ENCODE results near the gene ATP6AP2. TPM values are rescaled to one million over a fixed set of nuclear protein-coding genes. Genes with fewer than 3 reads are reported as not detected.

ATP6AP2 gene
- total and polyA plus RNA-seq, 2 of the 8 experiments (the other 6 are each of a cell fraction or from before 2014, with no cell fraction given) = 66.0 to 86.2 TPM

DNA sequence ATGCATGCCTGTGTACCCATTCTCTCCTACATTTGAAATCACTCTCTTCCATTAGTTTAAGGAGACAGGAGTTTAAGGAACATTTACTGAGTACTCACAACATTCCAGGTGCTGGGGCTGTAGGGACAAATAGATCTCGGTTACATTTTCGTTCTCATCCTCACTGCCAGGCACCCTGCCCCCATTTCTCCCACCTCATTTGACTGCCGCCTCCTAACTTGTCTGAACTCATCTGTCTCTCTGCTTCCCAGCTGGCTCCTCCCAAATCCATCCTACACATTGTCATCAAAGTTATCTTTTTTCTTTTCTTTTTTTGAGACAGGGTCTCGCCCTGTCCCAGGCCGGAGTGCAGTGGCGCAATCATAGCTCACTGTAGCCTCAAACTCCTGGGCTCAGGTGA is 22.7 kb downstream of the ATP6AP2 start (continued):
- TF ChIP-seq, protein P1, sequence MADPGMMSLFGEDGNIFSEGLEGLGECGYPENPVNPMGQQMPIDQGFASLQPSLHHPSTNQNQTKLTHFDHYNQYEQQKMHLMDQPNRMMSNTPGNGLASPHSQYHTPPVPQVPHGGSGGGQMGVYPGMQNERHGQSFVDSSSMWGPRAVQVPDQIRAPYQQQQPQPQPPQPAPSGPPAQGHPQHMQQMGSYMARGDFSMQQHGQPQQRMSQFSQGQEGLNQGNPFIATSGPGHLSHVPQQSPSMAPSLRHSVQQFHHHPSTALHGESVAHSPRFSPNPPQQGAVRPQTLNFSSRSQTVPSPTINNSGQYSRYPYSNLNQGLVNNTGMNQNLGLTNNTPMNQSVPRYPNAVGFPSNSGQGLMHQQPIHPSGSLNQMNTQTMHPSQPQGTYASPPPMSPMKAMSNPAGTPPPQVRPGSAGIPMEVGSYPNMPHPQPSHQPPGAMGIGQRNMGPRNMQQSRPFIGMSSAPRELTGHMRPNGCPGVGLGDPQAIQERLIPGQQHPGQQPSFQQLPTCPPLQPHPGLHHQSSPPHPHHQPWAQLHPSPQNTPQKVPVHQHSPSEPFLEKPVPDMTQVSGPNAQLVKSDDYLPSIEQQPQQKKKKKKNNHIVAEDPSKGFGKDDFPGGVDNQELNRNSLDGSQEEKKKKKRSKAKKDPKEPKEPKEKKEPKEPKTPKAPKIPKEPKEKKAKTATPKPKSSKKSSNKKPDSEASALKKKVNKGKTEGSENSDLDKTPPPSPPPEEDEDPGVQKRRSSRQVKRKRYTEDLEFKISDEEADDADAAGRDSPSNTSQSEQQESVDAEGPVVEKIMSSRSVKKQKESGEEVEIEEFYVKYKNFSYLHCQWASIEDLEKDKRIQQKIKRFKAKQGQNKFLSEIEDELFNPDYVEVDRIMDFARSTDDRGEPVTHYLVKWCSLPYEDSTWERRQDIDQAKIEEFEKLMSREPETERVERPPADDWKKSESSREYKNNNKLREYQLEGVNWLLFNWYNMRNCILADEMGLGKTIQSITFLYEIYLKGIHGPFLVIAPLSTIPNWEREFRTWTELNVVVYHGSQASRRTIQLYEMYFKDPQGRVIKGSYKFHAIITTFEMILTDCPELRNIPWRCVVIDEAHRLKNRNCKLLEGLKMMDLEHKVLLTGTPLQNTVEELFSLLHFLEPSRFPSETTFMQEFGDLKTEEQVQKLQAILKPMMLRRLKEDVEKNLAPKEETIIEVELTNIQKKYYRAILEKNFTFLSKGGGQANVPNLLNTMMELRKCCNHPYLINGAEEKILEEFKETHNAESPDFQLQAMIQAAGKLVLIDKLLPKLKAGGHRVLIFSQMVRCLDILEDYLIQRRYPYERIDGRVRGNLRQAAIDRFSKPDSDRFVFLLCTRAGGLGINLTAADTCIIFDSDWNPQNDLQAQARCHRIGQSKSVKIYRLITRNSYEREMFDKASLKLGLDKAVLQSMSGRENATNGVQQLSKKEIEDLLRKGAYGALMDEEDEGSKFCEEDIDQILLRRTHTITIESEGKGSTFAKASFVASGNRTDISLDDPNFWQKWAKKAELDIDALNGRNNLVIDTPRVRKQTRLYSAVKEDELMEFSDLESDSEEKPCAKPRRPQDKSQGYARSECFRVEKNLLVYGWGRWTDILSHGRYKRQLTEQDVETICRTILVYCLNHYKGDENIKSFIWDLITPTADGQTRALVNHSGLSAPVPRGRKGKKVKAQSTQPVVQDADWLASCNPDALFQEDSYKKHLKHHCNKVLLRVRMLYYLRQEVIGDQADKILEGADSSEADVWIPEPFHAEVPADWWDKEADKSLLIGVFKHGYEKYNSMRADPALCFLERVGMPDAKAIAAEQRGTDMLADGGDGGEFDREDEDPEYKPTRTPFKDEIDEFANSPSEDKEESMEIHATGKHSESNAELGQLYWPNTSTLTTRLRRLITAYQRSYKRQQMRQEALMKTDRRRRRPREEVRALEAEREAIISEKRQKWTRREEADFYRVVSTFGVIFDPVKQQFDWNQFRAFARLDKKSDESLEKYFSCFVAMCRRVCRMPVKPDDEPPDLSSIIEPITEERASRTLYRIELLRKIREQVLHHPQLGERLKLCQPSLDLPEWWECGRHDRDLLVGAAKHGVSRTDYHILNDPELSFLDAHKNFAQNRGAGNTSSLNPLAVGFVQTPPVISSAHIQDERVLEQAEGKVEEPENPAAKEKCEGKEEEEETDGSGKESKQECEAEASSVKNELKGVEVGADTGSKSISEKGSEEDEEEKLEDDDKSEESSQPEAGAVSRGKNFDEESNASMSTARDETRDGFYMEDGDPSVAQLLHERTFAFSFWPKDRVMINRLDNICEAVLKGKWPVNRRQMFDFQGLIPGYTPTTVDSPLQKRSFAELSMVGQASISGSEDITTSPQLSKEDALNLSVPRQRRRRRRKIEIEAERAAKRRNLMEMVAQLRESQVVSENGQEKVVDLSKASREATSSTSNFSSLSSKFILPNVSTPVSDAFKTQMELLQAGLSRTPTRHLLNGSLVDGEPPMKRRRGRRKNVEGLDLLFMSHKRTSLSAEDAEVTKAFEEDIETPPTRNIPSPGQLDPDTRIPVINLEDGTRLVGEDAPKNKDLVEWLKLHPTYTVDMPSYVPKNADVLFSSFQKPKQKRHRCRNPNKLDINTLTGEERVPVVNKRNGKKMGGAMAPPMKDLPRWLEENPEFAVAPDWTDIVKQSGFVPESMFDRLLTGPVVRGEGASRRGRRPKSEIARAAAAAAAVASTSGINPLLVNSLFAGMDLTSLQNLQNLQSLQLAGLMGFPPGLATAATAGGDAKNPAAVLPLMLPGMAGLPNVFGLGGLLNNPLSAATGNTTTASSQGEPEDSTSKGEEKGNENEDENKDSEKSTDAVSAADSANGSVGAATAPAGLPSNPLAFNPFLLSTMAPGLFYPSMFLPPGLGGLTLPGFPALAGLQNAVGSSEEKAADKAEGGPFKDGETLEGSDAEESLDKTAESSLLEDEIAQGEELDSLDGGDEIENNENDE (IDR thresholded peaks at IDR 0.05; ENCODE audit: insufficient replicate concordance, low read length) = no peak
- TF ChIP-seq CBX5 (IDR thresholded peaks at IDR 0.05; ENCODE audit: low read depth, low read length) (no peak), SIRT6 (IDR thresholded peaks at IDR 0.05; ENCODE audit: low read length) (no peak)
